ENCODE measurements around the gene CREBBP. TPM values are rescaled to one million over a fixed set of nuclear protein-coding genes. Genes with fewer than 3 reads are reported as not detected.

Gene CREBBP
- total and polyA plus RNA-seq, 2 donors (not counting 3 experiments of a cell fraction or from before 2014, with no cell fraction given), result 13.8 to 72.7 TPM

GRCh38 chr16:3866703-3867431, 13.6 kb downstream of the CREBBP start:
- Histone ChIP-seq H3K9ac (replicated peaks; ENCODE audit: extremely low read depth, insufficient read depth, low read length) (no peak overlapping the region), H3K4me2 (ENCODE audit: insufficient read depth, low read length) (no peak overlapping the region), H3K9me3 (replicated peaks; ENCODE audit: control insufficient read depth, insufficient read depth, low read length) (no peaks in the 10 kb centered on the region), H3K79me2 (ENCODE audit: control insufficient read depth, insufficient read depth, low read length) (peaks cover 99% of the 10 kb centered on the region), H3K9me1 (replicated peaks; ENCODE audit: control insufficient read depth, extremely low read depth, insufficient read depth, low read length) (no peaks in the 10 kb centered on the region), H3K27me3 (ENCODE audit: control insufficient read depth in 2 of 2, insufficient read depth in 2 of 2, low read length in 2 of 2) (no peaks in the 10 kb centered on the region), H3K36me3 (ENCODE audit: control insufficient read depth in 2 of 2, extremely low read depth in 1 of 2, insufficient read depth in 2 of 2, low read length in 2 of 2) (no peaks in the 10 kb centered on the region), H4K20me1 (replicated peaks; ENCODE audit: control insufficient read depth, extremely low read depth, insufficient read depth, low read length) (peaks cover 27% of the 10 kb centered on the region), H3K27ac (ENCODE audit: insufficient read depth, low read depth, low read length) (no peak overlapping the region), H2AFZ (ENCODE audit: low read depth, low read length) (no peak overlapping the region), H3K4me1 (ENCODE audit: control insufficient read depth, extremely low read depth, insufficient read depth, low read length) (peaks cover 19% of the 10 kb centered on the region), H3K4me3 (replicated peaks in 1 of 3; ENCODE audit: insufficient read depth in 1 of 3, low read depth in 1 of 3, low read length in 3 of 3) (no peak overlapping the region)
- TF ChIP-seq EZH2 (IDR thresholded peaks at IDR 0.05; ENCODE audit: borderline replicate concordance, low read depth, low read length, severe bottlenecking) (no peak), POLR2A (IDR thresholded peaks at IDR 0.05; ENCODE audit: low read depth, low read length) (no peak), CTCF (IDR thresholded peaks at IDR 0.05; ENCODE audit: extremely low read depth in 1 of 2, insufficient read depth in 1 of 2, low read depth in 1 of 2, low read length in 2 of 2) (no peak), MYC (IDR thresholded peaks at IDR 0.05; ENCODE audit: low read depth, low read length) (no peak), MAX (IDR thresholded peaks at IDR 0.05; ENCODE audit: insufficient read depth, insufficient read length) (no peak), JUN (IDR thresholded peaks at IDR 0.05; ENCODE audit: borderline replicate concordance, insufficient read depth, insufficient read length, low read depth) (no peak), FOS (IDR thresholded peaks at IDR 0.05; ENCODE audit: borderline replicate concordance, insufficient read depth, low read length) (no peak), POLR2AphosphoS5 (IDR thresholded peaks at IDR 0.05; ENCODE audit: insufficient read depth, low read depth, low read length) (no peak), GATA2 (IDR thresholded peaks at IDR 0.05; ENCODE audit: insufficient read depth, insufficient read length, low read depth, low read length) (no peak)
- DNase-seq (ENCODE audit: low read depth, low spot score), result no peak
- dilution Hi-C loops (cut with MboI; ENCODE audit: extremely low pct_ligation_motif_present, low sequenced_read_pairs) (no loop called here), intact Hi-C loops (cut with micrococcal nuclease) (no loop called here)
- ChIA-PET CTCF (interaction anchor here (1.2 to 2.2 kb wide), 3 partner anchors 12 to 95 kb away, joined by 3 to 7 read pairs (median 6); partner anchors contain the start of gene CREBBP), POLR2A (no interaction called here)
- BruUV-seq (replicated peaks), result no TSS peak
- no peak for FAIRE-seq

All from endothelial cell of umbilical vein (primary cell).